HG03571 (cell line): ENCODE data around the gene NTNG1.

ENCODE experiments used
- ATAC-seq: cut with Tn5 transposase; IDR thresholded peaks from one replicate; pipeline ENCODE4 v1.9.1; 2021; ENCODE audit not compliant: unreplicated experiment

Gene NTNG1

DNA sequence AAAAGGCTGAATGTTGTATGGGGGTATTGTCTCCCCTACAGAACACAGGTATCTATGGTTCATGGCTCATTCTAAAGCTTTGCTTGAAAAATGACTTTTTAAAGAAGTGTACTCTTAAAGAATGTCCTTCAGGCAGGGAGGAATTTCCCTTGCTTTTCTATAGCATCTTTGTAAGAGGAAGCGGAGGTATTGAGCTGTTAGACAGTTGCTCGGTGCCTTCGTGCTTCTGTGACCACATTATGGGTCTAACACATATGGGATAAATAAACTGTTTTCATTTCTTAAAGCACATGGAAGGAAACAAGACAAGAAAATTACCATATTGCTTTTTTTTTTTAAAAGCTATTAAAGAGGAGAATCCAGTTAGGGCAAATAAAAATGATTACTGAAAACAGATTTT is 182.9 kb downstream of the NTNG1 start:
- ATAC-seq = no peak

DNA sequence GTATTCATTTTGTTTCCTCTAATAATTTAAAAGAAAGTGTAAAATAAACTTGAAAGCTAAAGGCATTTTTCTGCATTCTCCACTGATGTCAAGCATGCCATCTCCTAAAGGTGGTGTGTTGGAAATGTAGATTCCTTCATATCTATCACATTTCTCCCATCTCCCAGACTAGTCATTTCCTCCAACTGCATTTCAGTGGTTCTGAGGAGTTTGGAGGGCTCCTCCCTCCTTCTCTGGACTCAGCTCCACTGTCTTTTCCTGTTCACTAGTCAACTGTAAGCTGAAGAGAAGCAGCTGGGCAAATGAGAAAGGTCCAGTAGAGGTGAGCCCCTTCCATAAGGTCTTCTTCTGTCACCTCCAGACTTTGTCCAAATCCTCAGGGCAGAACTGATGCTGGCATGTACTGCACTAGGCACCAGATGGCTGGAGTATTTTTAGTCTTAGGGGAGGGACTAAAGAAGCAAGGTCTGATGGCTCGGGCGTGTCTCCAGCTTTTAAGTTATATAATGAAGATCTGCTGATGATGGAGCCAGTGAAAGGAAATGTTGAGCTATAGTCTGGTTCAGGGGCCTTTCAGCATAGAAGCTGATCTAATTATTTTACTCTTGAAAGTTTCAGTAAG is 186.1 kb downstream of the NTNG1 start:
- ATAC-seq = no peak

DNA sequence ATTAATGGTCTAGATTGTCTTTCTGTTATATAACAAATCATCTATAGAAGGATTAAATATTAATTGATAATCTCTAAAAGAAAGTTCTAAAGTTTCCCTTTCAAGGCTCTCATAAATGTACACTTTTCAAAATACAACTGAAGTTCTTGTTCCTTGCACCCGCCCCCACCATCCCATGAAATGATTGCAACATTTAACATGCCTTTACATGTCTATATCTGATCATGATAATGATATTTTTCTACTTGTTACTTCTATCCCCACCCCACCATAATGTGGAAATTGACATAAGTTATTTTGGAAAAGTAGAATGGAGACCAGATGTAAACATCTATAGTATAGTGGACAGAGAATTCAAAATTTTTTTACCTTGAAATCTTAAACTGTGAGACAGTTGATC is 186.6 kb downstream of the NTNG1 start:
- ATAC-seq = no peak

DNA sequence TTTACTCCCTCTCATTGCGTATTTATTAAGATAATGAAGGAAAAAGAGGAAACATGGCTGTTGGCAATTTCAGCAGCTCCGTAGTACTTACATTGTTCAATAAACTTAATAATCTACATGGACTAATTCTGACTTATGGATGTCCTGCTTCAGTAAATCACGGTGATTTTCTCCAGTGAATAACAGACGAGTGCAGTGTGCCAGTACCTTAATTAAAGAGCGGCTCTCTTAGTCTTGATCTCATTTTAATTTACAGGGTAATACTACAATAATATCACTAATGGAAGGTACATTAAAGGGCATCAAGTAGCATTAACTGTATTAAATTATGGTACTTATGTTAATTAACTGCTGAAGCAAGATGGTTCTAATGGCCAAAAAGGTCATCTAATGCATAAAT is 187.2 kb downstream of the NTNG1 start:
- ATAC-seq = no peak

DNA sequence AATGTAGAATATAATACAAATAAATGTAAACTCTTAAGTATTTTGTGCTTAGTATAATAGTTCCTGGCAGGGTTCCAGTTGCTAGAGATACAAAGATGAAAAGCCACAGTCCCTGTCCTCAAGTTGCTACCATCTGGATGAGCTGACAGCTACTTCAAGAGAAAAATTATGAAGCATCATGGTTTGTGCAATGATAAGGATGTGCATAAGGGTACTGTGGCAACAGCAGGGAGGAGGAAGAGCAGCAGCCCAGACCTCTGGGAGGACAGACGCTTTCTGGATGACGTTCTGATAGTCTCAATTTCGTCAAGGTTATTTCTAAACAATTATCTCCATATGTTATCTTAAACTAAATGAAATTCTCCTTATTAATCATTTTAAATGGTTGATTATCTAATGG is 198.9 kb downstream of the NTNG1 start:
- no peak for ATAC-seq

DNA sequence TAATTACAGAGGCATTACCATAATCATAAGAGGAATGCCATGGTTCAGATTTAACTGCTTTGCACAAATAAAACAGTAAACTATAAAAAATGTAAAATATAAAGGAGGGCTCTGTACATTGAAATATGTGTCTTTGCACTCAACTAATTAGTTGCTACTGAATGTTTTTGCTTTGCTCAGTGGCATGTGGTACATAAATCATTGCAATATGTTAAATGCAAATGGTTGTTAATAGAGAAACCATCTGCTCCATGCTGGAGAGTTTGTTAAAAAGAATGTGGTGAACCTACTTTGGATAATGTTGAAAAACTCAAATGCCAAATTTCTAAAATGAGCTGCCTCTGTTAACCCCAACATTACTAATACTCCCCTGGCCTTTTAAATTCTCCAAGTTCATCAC is 201.5 kb downstream of the NTNG1 start:
- ATAC-seq = no peak

DNA sequence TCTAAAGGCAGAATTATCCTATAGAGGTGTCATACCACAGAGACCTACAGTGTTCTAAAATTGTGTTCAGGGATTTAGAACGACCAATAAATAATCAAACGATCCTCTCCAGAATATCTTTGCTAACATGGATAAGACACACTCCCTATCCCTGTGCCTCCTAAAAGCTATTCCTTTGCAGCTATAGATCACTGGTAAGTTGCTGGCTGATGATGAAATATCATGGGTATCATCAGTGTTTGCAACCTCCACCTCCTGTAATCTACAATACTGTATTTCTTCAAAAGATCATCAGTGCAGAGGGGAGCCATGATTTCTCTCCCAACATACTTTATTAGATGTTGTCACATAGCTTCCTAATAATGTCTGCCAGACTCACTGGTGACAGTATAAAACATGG is 201.9 kb downstream of the NTNG1 start:
- ATAC-seq = no peak

DNA sequence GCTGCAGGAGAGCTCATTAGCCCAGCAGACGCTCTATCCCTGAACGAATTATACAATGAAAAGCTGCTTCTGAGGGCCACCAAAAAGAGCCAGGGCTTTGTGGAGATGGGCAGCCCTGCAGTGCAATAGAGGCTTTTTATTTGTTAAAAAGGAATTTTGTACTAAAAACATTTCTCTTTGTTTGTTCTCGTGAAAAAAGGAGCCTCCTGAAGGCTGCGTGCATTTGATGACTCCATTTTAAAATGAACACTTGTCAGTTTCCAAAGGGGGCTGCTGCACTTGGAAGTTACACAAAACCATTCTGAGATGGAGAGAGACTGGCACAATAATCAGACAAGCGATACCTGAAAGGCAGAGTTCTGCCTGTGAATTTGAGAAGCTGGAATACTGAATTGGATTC is 202.8 kb downstream of the NTNG1 start:
- no peak for ATAC-seq

DNA sequence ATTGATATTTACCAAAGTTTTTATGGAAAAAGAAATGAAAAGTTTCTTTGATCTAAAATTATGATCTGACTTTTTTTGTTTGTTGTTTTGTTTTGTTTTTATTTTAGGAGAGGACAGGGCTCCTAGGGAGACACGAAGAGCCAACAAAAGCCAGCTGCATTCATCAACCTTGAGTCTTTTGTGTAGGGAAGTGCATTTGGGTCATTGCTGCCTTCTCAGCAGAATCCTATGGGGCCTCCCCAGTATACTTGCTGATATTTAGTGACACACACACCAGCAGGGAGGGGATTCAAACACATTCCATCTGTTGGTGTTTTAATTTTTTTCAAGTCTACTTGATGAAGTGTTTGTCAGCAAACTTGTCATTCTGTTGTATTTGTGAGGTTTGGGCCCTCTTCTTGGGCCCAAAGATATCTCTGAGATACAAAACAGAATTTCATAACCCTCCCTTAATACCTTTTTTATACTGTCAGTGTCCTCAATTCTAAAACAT is 203.5 kb downstream of the NTNG1 start:
- no peak for ATAC-seq

DNA sequence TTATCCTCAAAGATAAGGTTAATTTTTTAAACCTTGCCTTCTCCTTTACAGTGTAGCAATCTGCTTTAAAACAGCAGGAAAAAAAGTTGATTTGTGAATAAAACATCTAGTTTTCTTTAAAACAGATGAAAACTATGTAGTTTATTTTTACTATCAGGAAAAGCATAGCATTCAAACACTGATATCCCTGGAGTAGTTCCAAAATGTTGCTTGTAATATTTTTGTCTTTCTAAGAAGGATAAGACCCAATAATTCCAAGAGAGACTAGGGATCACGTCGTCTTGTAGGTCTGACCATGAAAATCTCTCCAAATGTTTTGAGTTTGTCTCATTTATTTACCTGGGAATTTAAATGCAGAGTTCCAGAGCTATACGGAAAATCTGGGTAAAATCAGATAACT is 204.0 kb downstream of the NTNG1 start:
- ATAC-seq = no peak

DNA sequence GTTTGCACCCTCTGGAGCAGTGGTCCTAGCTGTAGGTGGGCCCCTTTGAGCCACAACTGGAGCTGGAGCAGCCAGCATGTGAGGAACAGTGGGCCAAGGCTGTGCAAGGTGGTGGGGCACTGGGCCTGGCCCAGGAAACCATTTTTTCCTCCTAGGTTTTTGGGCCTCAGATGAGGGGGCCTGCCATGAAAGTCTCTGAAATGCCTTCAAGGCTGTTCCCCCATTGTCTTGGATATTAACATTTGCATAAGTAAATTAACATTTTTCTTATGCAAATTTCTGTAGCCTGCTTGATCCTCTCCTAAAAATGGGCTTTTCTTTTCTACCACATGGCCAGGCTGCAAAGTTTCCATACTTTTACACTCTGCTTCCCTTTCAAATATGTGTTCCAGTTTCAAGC is 212.0 kb downstream of the NTNG1 start:
- ATAC-seq = no peak

DNA sequence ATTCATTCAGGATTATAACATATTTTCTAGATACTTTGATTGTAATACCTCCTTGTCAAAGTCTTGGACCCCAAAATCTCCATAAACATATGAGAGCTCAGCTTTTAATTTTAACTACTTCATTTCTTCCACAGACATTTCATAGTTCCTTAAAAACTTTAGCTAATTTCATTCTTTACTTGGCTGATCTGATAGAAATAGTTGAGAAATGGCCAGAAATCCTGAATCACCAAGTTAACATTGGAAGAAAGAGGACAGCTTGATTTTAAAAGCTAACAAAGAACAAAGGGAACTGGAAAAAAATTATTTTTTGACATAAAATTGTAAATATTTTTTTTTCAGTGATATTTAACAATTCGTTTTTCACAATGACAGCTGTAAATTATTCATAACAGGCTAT is 216.5 kb downstream of the NTNG1 start:
- no peak for ATAC-seq

DNA sequence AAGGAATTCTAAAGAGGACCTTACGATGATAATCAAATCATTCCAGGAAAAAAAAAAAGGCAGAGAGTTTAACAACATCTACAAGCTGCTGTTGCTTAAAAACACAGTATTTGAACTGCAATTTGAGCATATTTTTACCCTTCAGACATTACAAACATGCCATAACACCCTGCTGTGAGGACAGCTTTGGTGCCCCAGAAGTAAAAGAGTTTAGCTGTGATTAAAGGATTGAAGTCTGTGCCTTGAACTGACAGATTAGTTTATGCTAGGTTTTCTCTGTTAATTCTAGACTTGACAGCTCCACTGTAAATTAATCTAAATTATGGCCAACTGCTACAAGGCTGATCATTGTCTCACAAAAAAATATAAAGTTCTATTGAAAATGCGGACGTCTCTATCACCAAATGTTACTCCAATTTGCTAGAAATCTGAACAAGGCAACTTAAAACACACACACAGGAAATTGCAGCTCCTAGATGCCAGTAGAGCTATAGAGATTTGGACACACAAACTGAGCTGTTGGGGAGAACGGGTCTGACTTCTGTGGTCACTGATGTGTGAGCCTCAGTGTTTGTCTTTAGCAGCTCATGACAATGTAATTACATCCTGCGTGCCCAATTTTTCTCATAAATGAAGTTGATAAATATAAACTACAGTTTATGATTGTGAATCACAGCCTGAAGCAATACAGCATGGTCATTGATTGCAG is 217.9 kb downstream of the NTNG1 start:
- no peak for ATAC-seq

DNA sequence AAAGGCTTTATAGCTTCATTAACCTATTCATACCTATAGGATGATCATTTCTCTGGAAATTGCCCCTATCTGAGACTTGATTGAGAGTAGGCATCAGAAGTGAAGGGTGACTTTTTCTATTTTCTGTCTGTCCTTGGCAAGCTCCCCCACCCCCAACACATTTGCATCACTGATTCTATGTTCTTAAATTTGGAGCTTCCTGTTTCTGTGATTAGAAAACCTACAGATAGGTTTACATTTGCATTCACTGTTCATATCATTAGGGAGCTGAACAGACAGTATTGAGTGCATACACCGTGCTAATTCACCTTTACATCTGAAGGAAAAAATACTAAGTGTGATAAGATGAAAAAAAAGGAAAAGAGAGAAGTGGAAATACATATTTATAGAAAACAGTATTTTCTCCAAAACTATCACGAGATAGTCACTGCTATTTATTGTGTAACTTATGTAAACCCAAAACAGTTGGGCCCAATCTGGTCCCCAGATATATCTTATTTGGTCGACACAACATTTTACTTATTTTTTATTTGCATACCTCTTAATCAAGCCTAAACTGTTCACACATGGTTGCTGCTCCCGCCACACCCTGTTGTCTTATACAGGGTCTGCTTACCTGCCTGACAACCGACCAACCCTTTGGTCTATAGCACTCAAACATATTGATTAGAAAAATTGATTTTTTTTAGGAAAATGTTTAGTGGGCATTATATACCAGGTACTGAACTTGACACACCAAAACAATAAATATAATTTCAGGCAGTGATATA is 218.8 kb downstream of the NTNG1 start:
- no peak for ATAC-seq

DNA sequence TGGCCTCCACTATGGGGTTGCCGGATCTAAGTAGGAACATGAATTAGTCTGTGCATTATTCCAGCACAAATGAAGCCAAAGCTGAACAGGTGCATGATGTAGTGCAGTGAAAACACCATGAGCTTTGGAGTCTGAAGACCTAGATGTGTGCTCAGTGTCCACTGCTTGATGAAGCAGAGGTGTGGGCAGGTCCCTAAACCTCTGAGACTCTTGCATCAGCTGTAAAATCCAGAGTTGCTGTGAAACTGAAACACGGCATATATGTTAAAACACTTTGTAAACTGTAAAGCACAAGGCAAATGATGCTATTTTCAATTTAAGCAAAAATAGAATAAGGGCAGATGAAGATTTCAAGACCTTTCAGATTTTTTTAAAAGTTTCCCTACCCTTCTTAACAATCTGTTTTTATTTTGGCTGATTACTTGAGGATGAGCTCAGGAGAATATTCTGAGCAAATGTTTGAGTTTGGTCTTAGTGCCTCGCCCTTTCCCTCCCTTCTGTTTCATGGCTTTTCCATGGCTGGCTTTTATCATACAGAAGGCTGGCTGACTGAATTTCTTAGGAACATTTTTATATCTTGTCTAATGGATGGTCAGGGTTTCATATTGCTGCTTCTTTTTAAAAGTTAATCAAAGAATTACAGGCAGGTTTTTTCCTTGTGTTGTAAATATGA is 221.8 kb downstream of the NTNG1 start:
- no peak for ATAC-seq

DNA sequence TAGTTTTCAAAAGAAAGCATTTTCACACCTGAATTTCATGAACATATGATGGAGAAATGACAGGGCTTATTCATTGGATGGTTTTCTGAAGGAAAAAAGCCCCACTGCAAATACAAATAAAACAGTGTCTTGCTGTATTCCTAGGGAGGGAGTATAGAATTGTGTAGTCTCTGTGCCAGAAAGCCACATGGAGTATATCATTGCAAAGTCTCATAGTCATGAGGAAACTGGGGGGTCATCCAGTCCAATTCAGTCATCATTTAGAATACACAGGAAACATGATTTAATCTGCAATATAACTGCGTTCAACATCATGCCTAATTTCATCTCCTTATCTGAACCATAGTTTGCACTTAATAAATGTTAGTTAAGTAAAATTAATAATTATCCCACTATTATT is 222.3 kb downstream of the NTNG1 start:
- ATAC-seq = no peak

DNA sequence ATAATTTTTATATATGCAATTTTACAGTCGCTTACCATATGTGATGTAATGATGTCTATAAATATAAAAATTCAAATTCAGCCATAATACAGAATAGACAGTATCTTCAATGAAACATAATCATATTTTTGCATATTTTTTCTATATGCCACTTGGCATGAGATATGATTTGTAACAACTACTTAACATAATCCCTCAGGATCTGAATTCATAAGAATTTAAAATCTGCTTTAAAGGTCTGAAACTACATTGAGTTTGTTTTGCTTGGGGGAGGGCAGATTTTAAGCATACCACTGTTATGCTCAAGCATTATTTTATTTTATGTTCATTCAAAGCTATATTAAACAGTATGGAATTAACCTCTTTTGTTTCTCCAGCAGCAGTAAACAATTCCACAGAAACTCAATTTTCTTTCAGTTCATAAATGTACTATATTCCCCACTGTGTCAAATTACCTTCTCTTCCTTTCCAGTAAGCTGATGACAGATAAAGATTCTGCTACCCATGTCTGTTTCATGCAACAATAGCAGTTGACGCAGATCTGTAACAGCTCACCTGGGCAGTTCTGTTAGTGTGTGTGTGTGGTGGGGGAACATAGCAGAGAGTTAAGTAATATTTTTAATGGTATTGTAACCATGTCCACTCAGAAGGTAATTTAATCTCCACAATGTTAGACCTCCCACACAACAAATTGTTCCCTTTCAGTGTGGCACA is 224.8 kb downstream of the NTNG1 start:
- no peak for ATAC-seq

DNA sequence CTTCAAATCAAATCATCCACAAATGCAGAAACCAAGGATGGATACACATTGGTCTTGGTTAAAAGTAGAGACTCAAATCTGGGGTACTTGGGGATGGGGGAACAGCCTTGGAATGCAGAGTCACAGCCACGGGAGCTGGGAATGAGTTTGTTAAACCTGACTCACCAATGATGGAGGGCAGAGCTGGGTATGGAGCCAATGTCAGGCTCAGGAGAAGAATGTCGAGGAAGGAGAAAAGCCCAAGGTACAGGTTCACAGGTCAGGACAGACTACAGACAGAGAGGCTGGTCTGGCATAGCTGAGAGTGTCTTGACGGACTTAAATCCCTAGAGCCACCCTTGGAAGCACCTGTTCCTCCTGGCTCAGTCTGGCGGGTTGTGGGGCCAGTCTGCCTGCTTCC is 237.6 kb downstream of the NTNG1 start:
- ATAC-seq = no peak

DNA sequence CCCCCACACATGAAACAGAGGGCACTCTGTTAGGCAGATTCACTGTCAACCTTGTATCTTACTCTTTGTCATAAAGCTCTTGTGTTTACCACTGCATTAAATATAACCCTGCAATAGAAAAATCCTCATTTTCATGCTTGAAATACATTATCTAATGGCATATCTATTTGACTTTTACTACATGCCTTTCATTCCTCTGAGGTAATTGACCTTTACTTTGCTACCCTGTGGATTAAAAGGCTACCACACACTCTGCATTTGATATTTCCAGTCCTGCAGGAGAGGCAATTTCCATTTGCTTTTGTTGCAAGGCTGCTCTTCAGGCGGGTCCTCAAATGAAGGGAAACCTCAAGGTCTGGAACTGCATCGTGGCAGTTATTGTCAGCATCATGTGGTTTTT is 238.0 kb downstream of the NTNG1 start:
- ATAC-seq = no peak

DNA sequence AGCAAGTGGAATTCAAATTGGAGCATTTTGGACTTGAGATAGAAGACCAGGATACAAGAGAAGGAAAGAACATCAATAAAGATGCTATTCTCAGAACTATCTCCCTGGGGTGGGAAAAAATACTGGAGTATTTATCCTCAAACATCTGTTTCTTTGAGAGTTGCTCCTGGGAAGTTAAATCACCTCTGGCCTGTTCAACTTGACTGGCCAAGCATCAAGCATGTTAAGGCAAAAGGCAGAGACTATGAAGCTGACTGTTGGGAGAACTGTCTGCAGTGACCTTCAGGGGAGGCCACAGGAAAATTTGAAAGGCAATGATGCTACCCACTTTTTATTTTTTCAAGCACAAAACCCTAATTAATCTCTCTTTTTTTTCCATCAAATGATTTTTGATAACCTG is 239.0 kb downstream of the NTNG1 start:
- ATAC-seq = no peak
